Measurements from ENCODE around the gene TMEFF2.
"Not testable (repeated sequence)": the region's sequence is repeated elsewhere in the genome, so short reads cannot be mapped to it uniquely, and the experiment has no call there.

The TMEFF2 gene

GRCh38 chr2:192166946-192167345, 27.8 kb downstream of the TMEFF2 start:
- no peak for DNase-seq

DNA sequence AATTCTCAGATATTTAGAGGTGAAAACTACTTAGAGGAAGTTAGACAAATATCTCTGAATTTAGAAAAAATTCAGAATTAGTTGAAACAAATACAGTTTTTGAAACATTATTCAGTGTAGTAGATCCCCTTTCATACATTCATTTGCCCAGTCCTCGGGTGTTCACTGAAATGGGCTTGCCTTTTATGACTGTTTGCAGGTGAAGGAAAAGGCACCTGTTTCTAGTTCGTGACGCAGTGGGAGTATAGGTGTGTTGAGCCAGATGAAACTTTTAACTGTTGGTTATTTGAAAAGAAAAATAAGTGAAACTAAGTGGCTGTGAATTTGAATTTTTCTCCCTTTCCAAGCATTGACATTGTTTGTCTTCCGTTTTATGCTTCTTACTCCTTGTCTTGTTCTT, 28.9 kb downstream of the TMEFF2 start:
- no peak for DNase-seq

- peak; percentile 69 for DNase-seq
These were observed 32.2 kb downstream of the TMEFF2 start for GRCh38 chr2:192162392-192163042.

DNA sequence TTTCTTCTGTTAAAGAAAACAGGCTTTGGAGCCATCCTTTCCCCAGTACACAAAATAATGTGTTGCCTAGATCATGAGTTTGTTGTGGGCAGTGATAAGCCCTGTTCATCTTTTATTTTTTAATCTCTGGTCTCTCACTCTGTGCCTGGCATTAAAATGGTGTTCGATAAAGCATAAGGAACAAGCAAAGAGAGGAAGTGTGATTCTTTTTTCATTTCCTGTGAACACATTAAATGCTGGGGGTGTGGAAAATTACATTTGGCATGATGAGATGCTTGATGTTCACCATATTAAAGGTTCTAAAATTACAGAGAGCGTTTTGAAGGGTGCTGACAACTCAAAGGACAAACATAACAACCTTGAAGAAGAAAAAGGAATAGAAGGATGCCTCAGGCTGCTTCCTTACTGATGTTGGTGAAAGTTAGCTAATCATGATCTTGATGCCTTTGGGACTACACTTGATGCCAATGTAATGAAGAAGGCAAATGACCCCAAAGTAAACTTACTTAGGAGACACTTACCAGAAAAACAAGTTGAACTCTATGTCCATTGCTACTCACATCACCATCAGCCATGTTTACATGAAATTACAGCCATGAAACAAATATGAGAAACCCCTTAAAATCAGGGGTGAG, 33.0 kb downstream of the TMEFF2 start:
- DNase-seq = no peak

DNA sequence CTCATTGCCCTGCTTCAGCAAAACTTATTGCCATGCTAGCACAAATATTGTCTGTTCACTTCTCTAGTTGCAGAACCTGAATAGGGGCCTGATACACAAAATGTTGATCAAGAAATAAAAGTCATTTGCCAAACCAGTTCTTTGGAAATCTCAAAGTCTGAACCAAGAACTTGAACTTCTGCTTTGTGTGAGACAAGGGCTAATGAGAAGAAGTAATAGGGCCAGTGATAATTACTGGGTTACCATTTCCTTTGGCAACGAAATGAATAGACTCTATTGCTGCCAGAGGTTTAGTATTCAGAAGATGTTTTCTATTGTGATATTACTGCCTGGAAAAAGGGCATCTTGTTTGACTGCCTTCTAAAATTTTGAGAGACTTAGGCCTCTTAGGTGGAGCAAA, 35.0 kb downstream of the TMEFF2 start:
- DNase-seq = no peak

DNA sequence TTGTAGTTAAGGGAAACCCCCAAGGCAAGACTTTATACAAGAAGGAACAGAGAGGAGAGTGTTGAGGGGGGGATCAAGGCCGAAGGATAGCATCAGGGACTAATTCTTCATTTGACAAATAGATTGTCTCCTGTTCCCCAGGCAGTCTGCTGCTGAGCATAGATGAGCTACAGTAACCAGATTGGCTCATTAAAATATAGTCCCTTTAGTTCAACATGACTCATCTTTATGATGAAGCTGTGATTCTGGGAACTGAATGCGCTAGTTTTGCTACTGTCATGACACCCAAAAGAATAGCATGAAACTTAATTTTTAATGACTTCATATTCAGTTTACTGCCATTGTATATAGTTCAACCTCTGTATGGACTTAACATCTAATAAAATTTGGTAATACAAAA, 35.5 kb downstream of the TMEFF2 start:
- no peak for DNase-seq

DNA sequence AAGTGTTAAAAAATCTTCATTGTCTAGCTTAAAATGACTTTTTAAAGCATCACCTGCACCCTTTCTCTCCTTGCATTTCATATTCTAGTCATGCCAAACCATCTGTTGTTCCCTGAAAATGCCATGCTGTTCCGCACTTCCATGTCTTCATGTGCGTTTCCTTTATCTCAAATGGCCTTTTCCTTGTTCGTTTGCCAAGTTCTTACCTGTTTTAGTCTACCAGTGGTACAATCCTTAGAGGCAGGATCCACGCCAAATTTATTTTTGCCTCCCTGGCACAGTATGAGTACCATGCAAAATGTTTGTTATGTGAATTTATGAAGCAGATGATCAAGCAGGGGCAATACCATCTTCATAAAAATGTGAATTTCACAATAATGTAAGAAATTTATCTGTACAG, 37.0 kb downstream of the TMEFF2 start:
- no peak for DNase-seq

GRCh38 chr2:192155511-192156118, 39.1 kb downstream of the TMEFF2 start:
- DNase-seq = no peak

GRCh38 chr2:192153561-192153960, 41.2 kb downstream of the TMEFF2 start:
- DNase-seq = no peak

DNA sequence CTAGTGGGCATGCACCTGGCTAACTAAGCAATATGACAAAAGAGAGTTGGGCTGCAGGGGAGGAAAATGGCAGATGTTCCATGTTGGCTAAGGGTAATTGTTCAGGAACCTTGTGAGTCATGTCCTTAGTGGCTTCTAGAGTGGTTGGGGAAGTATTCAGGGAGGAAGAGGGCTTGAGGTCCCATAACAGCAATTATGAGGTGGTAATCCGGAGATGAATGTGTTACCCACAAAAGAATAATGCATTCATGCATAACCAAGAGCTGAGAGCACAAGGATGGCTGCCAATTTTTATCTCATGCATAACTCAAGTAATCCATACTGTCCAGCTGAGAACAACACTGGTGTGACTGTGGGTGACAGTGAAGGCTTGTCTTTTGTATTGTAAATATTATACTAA, 42.9 kb downstream of the TMEFF2 start:
- peak; percentile 92 for DNase-seq

DNA sequence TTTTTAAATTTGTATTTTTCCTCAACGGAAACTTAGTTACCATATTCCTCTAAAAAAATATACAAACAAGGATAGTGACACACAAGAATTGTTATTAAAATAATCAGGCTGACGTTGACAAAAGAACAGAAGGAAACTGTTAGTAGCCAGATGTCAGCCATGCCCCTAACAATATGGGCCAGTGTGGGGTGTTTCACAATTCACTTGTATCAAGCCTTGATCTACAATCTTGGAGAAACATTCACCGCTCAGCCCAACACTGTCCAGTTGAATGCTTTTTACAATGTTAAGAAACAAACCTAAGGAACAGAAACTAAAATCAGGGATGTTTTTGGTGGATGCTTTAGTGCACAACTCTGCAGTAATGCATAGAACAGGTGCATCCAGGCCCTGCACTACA, 44.6 kb downstream of the TMEFF2 start:
- no peak for DNase-seq

DNA sequence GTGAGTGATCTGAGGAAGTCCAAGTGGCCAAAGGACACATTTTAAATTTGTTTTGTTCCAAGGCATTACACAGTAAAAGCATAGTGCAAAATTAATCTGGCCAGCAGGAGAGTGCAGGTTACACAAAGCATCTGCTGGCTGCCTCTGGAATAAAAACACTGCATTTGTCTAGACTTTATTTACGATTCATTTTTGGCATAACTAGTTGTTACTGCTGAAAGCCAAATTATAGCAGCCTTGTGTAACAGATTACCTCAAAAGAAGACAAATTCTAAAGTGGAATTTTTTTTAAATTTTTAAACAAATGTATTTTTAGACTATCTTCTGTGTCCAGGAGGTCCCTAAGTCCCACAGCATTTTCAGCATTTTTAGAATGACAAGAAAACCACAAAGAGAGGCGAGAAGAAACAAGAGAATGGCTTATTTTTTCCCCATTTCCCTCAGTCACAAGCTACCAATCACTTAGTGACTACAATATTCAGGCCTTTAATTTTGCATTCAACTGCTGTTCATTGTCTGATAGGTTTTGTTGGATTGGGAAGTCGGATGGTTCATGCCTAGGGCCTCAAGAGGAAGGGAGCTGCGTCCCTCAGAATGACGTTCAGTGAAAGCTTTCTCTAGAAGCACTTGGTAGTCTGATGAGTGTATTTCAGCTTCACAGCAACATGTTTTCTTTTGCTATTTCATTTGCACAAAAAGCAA, 46.0 kb downstream of the TMEFF2 start:
- peak; percentile 85 for DNase-seq

GRCh38 chr2:192148241-192148619, 46.5 kb downstream of the TMEFF2 start:
- no peak for DNase-seq

GRCh38 chr2:192146069-192147015, 48.4 kb downstream of the TMEFF2 start:
- DNase-seq = peak; percentile 87

DNA sequence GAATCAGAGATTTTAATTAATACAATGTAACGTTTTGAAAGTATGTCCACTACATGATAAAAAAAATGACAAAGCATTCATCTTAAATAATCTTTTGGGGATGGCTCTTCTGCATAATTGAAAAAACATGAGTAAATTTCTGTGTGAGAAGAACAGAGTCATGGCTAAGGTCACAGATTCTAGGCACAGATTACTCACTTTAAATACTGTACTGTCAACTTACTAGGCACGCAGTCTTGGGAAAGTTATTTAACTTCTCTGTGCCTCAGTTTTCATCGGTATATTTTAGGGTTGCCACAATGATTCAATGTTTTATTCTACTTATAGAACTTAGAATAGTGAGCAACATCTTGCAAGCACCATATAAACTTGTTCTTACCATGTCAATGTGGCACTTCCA, 49.2 kb downstream of the TMEFF2 start:
- DNase-seq = peak; percentile 55

- DNase-seq = no peak
These were observed 54.4 kb downstream of the TMEFF2 start for GRCh38 chr2:192140236-192140839.

GRCh38 chr2:192139813-192140212, 54.9 kb downstream of the TMEFF2 start:
- DNase-seq = no peak

- DNase-seq = no peak
These were observed 57.3 kb downstream of the TMEFF2 start for GRCh38 chr2:192137451-192137850.

- DNase-seq = not testable (repeated sequence)
These were observed 62.1 kb downstream of the TMEFF2 start for GRCh38 chr2:192132604-192133003.

GRCh38 chr2:192130312-192130711, 64.4 kb downstream of the TMEFF2 start:
- DNase-seq = not testable (repeated sequence)

DNA sequence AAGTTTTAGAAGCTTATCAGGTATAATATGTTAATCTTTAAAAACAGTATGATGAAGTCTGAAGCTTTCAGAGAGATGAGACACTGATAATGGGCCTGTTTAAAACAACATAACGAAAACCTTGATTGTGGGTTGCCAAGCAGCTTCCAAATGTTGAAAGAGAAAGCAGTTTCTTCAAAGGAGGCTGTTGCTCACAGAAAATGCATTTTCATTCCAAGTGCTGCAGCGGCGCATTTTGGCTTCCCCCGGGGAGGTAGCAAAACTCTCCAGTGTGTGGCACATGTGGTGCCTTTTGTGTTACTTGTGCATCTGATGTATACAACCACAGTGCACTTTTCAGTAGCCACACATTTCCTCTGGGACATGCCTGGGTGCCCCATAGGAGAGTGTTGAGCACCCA, 66.1 kb downstream of the TMEFF2 start:
- DNase-seq = no peak

- no peak for DNase-seq
These were observed 67.3 kb downstream of the TMEFF2 start for GRCh38 chr2:192127434-192127833.
